Measurements from ENCODE around the gene C1orf35. TPM values are rescaled to one million over a fixed set of nuclear protein-coding genes. Genes with fewer than 3 reads are reported as not detected.

Gene C1orf35
- total and polyA plus RNA-seq, 9 of the 15 experiments (the other 6 are each of a cell fraction or from before 2014, with no cell fraction given), result 3.2 to 48.7 (median 12.5) TPM

- TF ChIP-seq PRDM10 (IDR thresholded peaks at IDR 0.05; ENCODE audit: partially characterized antibody), result peak; percentile 88
- TF ChIP-seq CHD1 (IDR thresholded peaks at IDR 0.05; ENCODE audit: low read length), result no peak
- TF ChIP-seq TOE1 (IDR thresholded peaks at IDR 0.05; ENCODE audit: borderline replicate concordance), result 0 out of 2 replicates have a peak, but pooled peaks have one; percentile 8
- no peak for TF ChIP-seq TOE1 (CRISPR knock-in tag; IDR thresholded peaks at IDR 0.05; ENCODE audit: borderline replicate concordance, low read depth)
- TF ChIP-seq E2F8 (IDR thresholded peaks at IDR 0.05; ENCODE audit: low read depth, partially characterized antibody), result no peak
- TF ChIP-seq ZC3H11A (IDR thresholded peaks at IDR 0.05; ENCODE audit: low read depth, low read length), result no peak
- TF ChIP-seq PBX2 (CRISPR knock-in tag; IDR thresholded peaks at IDR 0.05; ENCODE audit: low read depth), result no peak
- no peak for TF ChIP-seq PBX2 (tag; conservative IDR thresholded peaks at IDR 0.05; ENCODE audit: low read depth)
- TF ChIP-seq TCF3 (CRISPR knock-in tag; IDR thresholded peaks at IDR 0.05), result no peak
- TF ChIP-seq TAF1 (IDR thresholded peaks at IDR 0.05; ENCODE audit: control insufficient read depth, extremely low read depth, insufficient read depth, low read length, severe bottlenecking), result no peak
- no peak for TF ChIP-seq ZNF174 (CRISPR knock-in tag; IDR thresholded peaks at IDR 0.05)
- TF ChIP-seq ZNF778 (CRISPR knock-in tag; IDR thresholded peaks at IDR 0.05), result no peak
- peak; percentile 10; the same call in 1 of the 2 replicates for TF ChIP-seq OTX1 (CRISPR knock-in tag; IDR thresholded peaks at IDR 0.05)
- TF ChIP-seq HSF4 (CRISPR knock-in tag; IDR thresholded peaks at IDR 0.05; ENCODE audit: borderline replicate concordance), result no peak
These were observed 31.1 kb downstream of the C1orf35 start (continued) for GRCh38 chr1:228071839-228072657.
